Natural killer cell (primary cell): Measurements from ENCODE around the gene SRSF5. TPM values are rescaled to one million over a fixed set of nuclear protein-coding genes. Genes with fewer than 3 reads are reported as not detected.
A peak's percentile ranks its signal among the peaks of the same experiment; 100 is the strongest.

Source experiments
- ATAC-seq, 3 donors: fragments of 150-1000 bp in 2 of 3; fragments of 200-7000 bp in 1 of 3; cut with Tn5 transposase; 1 replicate in 1 of 3; 2 replicates in 2 of 3; pipeline ENCODE4 v1.10.0; 2021; ENCODE audit warnings: mild to moderate bottlenecking in 2 of 3, moderate library complexity in 2 of 3
- DNase-seq, 2 donors: peaks; one replicate each; pipeline versions ENCODE4 v3.0.0 to v3.0.0-alpha.2; 2013 to 2021; ENCODE audit warnings: mixed read lengths in 1 of 2
- H3K27ac ChIP-seq: one replicate; pipeline ENCODE4 v1.5.1; 2013; ENCODE audit warnings: mild to moderate bottlenecking, low read length
- H3K27me3 ChIP-seq: one replicate; pipeline ENCODE4 v1.6.1; 2013; ENCODE audit warnings: low read length; ENCODE audit not compliant: control insufficient read depth, insufficient read depth
- H3K36me3 ChIP-seq: one replicate; pipeline ENCODE4 v1.6.1; 2013; ENCODE audit warnings: low read length; ENCODE audit not compliant: control insufficient read depth, insufficient read depth
- H3K4me1 ChIP-seq: one replicate; pipeline ENCODE4 v1.6.1; 2013; ENCODE audit warnings: low read length; ENCODE audit not compliant: control insufficient read depth, insufficient read depth
- H3K4me3 ChIP-seq: one replicate; pipeline ENCODE4 v1.5.1; 2013; ENCODE audit warnings: low read length
- H3K9me3 ChIP-seq: one replicate; pipeline ENCODE4 v1.6.1; 2013; ENCODE audit warnings: low read length; ENCODE audit not compliant: control insufficient read depth, insufficient read depth
- H3K27ac Mint-ChIP-seq, 2 donors: one replicate each; pipeline ENCODE4 v1.8.0; 2022; ENCODE audit warnings: mild to moderate bottlenecking in 2 of 2, mixed read lengths in 2 of 2, moderate library complexity in 1 of 2
- H3K27me3 Mint-ChIP-seq, 2 donors: one replicate each; pipeline ENCODE4 v1.8.0; 2022; ENCODE audit warnings: low read depth in 2 of 2, mixed read lengths in 2 of 2
- H3K36me3 Mint-ChIP-seq: one replicate; pipeline ENCODE4 v1.8.0; 2022; ENCODE audit warnings: mixed read lengths
- H3K4me1 Mint-ChIP-seq, 2 donors: one replicate each; pipeline ENCODE4 v1.8.0; 2022; ENCODE audit warnings: mixed read lengths in 2 of 2
- H3K4me3 Mint-ChIP-seq: one replicate; pipeline ENCODE4 v1.8.0; 2022; ENCODE audit warnings: mild to moderate bottlenecking, moderate library complexity, mixed read lengths
- H3K9me3 Mint-ChIP-seq, 2 donors: one replicate each; pipeline ENCODE4 v1.8.0; 2022; ENCODE audit warnings: mixed read lengths in 2 of 2
- WGBS: methylation state at CpG from one replicate; pipeline ENCODE4 v1.1.7; 2013; ENCODE audit warnings: missing lambda C conversion rate; ENCODE audit not compliant: insufficient coverage; 5-methylcytosine and 5-hydroxymethylcytosine counted together
- intact Hi-C: fragments of 100-400 bp; cut with micrococcal nuclease; formaldehyde crosslinking; loops from one replicate; pipeline ENCODE4 v1.14.2; 2022
- total RNA-seq, 4 donors: library from RNA; stranded (reverse); fragments of 120-200 nt in 1 of 4; gene quantifications; one replicate each; pipeline versions ENCODE4 v1.2.3 to v1.2.4, GENCODE V29; 2013 to 2022
- TF ChIP-seq, protein P1 (sequence below): fragments of 200-600 bp; IDR thresholded peaks from one replicate; pipeline ENCODE4 v1.8.0; 2022; ENCODE audit warnings: antibody characterized with exemption

Gene SRSF5
- total RNA-seq, 3 donors from 2014 or later (not counting 1 experiment from before 2014, with no cell fraction given), result 1,327 to 1,669 (median 1,634) TPM

DNA sequence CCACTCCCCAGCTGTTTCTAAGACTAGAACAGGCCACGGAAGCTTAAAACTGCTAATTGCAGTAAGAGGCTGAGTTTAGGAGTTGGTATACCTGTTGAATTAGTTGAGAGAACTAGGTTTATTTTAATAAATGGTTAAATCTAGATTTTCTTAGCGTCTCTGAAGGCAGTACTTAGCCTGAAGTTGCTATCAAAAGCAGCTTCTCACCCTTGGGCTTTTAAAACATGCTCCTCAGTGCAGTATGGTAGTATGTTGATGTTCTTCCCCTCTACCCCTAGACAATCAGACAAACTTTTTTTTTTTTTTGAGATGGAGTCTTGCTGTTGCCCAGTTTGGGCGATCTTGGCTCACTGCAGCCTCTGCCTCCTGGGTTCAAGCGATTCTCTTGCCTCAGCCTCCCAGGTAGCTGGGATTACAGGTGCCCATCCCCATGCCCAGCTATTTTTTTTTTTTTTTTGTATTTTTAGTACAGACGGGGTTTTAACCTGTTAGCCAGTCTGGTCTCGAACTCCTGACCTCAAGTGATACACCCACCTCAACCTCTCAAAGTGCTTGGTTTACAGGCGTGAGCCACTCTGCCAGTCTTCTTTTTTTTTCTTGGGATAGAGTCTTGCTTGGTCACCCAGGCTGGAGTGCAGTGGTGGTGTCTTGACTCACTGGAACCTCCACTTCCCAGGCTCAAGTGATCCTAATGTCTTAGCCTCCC, 6.8 kb downstream of the SRSF5 start:
- H3K27ac ChIP-seq, result no peak overlapping the region
- TF ChIP-seq, protein P1, sequence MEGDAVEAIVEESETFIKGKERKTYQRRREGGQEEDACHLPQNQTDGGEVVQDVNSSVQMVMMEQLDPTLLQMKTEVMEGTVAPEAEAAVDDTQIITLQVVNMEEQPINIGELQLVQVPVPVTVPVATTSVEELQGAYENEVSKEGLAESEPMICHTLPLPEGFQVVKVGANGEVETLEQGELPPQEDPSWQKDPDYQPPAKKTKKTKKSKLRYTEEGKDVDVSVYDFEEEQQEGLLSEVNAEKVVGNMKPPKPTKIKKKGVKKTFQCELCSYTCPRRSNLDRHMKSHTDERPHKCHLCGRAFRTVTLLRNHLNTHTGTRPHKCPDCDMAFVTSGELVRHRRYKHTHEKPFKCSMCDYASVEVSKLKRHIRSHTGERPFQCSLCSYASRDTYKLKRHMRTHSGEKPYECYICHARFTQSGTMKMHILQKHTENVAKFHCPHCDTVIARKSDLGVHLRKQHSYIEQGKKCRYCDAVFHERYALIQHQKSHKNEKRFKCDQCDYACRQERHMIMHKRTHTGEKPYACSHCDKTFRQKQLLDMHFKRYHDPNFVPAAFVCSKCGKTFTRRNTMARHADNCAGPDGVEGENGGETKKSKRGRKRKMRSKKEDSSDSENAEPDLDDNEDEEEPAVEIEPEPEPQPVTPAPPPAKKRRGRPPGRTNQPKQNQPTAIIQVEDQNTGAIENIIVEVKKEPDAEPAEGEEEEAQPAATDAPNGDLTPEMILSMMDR, result no peak
- no peaks in the 10 kb centered on the region for H3K9me3 ChIP-seq
- no peak overlapping the region for H3K4me3 ChIP-seq
- DNase-seq (peak in 1 of 2 donors; percentile 33), ATAC-seq (peak; percentile 14 to 25 (median 16))
- no peaks in the 10 kb centered on the region for H3K27me3 ChIP-seq
- peak overlapping the region; percentile 61 to 99 for H3K27ac Mint-ChIP-seq
- WGBS, result 77% methylated on average over 7 of the region's 7 CpGs
- H3K4me1 ChIP-seq, result peaks cover 14% of the 10 kb centered on the region
- peaks cover 82 to 90% of the 10 kb centered on the region in 2 donors for H3K4me1 Mint-ChIP-seq
- H3K27me3 Mint-ChIP-seq, result no peaks in the 10 kb centered on the region
- peak overlapping the region; percentile 32 for H3K4me3 Mint-ChIP-seq
- peaks cover 95% of the 10 kb centered on the region for H3K36me3 ChIP-seq
- intact Hi-C loops, result no loop called here
- peaks cover 58% of the 10 kb centered on the region for H3K36me3 Mint-ChIP-seq
- H3K9me3 Mint-ChIP-seq, result no peaks in the 10 kb centered on the region

DNA sequence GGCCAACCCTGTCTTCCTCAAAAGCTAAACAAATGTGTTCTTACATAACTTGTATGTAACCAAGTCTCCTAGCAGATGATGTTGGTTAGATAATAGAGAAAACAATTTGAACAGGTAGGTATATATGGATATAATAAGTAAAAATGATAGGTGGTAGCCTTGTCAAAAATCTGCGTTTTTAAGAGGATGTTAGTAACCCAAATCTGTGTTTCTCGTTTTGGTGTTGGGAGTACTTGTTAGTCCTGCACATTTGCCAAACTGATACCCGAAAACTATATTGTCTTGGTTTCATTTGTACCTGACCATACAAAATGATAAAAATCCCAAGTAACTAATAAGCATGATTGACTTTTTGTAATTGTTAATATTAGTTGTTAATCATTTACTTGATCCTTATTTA, 8.1 kb downstream of the SRSF5 start:
- peaks cover 73 to 86% of the 10 kb centered on the region in 2 donors for H3K4me1 Mint-ChIP-seq
- peak overlapping the region; percentile 72 to 99 for H3K27ac Mint-ChIP-seq
- no peak for DNase-seq
- Histone ChIP-seq H3K4me3 (no peak overlapping the region), H3K27ac (no peak overlapping the region), H3K27me3 (no peaks in the 10 kb centered on the region), H3K4me1 (peaks cover 7% of the 10 kb centered on the region), H3K36me3 (peaks cover 88% of the 10 kb centered on the region), H3K9me3 (no peaks in the 10 kb centered on the region)
- H3K36me3 Mint-ChIP-seq, result peaks cover 48% of the 10 kb centered on the region
- ATAC-seq, result no peak
- intact Hi-C loops, result no loop called here
- H3K4me3 Mint-ChIP-seq, result peak overlapping the region; percentile 28
- TF ChIP-seq, protein P1, result no peak
- 83% methylated on average over 2 of the region's 3 CpGs for WGBS
- H3K9me3 Mint-ChIP-seq, result no peaks in the 10 kb centered on the region
- H3K27me3 Mint-ChIP-seq, result no peaks in the 10 kb centered on the region

DNA sequence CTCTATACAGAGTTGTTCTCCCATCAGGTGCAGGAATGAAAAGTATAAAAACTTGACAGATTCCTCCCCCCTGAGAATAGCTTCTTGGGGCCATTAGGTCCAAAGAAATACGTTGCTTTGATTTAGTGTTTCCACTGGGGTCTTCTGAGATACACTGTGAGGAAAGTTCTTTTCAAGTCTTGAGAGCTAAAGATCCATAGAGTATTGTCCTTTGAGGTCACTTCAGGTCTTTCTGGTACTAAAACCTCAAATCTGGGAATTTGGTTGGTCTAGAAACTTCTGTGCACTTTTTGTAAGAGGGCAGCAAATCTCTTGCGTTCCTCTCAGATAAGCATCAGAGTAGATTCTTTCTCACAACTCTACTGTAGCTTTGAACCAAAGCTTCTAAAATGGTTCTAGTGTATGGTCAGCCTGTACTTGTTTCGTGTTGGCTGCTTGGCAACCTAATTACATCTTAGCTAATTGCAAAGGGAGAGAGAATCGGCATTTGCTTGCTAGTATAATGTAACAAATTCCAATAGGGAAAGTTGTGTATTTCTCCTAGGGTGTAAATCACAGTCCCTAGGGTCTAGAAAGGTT, 10.0 kb downstream of the SRSF5 start:
- DNase-seq (no peak), ATAC-seq (no peak)
- Histone ChIP-seq H3K36me3 (peaks cover 79% of the 10 kb centered on the region), H3K4me3 (no peak overlapping the region), H3K27me3 (no peaks in the 10 kb centered on the region), H3K27ac (peak overlapping the region; percentile 9), H3K4me1 (no peaks in the 10 kb centered on the region), H3K9me3 (no peaks in the 10 kb centered on the region)
- Mint-ChIP-seq H3K36me3 (peaks cover 35% of the 10 kb centered on the region), H3K4me3 (peak overlapping the region; percentile 35), H3K4me1 (peaks cover 59 to 81% of the 10 kb centered on the region in 2 donors), H3K27ac (peak overlapping the region; percentile 47 to 99), H3K9me3 (no peaks in the 10 kb centered on the region), H3K27me3 (no peaks in the 10 kb centered on the region)
- 92% methylated on average over 4 of the region's 4 CpGs for WGBS
- TF ChIP-seq, protein P1, result no peak
- intact Hi-C loops, result no loop called here
